HG03025 (cell line): ENCODE measurements around the gene EGF.
A peak's percentile ranks its signal among the peaks of the same experiment; 100 is the strongest.
"Not testable (repeated sequence)": the region's sequence is repeated elsewhere in the genome, so short reads cannot be mapped to it uniquely, and the experiment has no call there.

Experiments used
- ATAC-seq: cut with Tn5 transposase; IDR thresholded peaks from one replicate; pipeline ENCODE4 v1.9.1; 2021; ENCODE audit warnings: mild to moderate bottlenecking, moderate library complexity; ENCODE audit not compliant: unreplicated experiment, low FRiP score

The EGF gene

GRCh38 chr4:109913596-109914241, 1.0 kb downstream of the EGF start:
- ATAC-seq, result no peak

DNA sequence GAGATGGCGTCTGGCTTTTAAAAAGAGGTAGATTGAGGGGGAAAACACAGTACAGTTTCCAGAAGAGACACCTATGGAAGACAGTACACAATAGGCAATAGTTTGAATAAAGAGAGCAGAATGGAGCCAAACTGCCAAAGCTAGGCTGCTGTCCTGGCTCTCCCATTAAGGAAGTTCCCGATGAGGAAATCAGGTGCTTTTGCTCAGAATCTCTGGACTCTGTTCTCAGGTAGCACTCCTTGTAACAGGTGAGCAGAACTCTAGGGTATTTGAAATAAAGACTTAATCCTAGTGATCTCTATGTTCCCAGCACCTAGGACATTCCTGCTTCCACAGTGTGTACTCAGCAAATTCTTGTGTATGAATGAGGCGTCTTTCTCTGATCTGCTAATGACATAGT, 1.6 kb downstream of the EGF start:
- no peak for ATAC-seq

DNA sequence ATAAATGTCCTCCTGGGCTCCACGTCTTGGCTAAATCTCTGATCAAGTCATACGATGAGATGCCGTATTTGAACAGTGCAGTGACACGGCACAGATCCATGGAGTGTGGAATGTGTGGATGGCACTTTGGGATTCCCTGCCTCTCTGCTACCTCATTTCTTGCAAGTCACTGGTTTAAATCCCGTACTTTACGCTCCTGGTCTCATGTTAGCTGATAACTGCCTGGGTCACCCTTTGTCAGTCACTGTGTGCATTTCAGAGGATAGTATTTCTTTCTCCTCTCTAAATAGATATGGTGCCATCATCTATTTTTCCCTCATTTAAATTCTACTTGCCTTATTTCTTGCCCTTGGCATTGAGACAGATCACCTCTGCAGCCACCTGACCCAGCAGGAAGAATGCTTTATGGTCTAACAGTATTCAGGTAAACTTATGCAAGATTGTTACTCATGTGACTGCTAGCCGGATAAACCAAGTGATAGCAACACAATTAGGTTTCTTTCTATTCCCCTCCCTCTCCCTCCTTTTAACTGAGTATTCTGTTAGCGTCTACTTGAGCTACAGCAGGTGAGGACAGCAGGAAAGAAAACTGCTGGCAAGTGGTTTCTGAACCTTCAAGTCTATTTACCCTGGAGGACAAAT, 2.8 kb downstream of the EGF start:
- no peak for ATAC-seq

DNA sequence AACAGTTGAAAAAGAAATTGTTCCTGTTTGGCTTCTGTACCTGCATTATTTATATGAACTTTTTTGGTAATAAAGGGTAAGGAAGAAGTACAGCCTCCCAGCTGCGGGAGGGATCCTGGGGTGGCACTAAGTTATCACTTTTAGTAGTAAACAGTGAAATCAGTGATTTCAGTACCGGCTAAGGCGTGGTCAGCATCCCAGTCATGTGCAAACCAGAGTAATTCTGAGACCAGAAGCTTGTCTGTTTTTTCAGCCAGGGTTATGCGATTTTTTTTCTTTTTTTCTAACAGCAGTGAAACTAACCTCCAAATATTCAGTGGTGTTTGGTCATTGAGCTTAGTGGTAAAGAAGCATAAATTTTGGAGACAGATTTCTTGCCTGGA, 3.3 kb downstream of the EGF start:
- ATAC-seq, result peak; percentile 46

GRCh38 chr4:109921384-109921808, 8.7 kb downstream of the EGF start:
- ATAC-seq, result no peak

DNA sequence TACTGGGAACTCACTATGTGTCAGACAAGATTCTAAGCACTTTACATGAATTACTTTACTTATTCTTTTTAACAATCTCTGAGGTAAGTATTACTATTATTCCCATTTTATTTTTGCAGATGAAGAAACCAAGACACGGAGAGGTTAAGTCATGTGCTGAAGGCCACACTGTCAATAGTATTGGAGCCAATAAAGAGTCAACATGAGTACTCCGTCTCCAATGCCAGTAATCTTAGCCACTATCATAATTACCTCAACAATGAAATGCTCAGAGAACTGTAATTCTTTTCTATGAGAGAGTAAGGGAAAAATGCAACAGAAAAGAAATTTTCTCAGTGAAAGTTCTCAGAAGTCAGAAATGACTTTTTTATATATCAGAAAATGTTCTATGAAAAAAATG, 12.7 kb downstream of the EGF start:
- no peak for ATAC-seq

DNA sequence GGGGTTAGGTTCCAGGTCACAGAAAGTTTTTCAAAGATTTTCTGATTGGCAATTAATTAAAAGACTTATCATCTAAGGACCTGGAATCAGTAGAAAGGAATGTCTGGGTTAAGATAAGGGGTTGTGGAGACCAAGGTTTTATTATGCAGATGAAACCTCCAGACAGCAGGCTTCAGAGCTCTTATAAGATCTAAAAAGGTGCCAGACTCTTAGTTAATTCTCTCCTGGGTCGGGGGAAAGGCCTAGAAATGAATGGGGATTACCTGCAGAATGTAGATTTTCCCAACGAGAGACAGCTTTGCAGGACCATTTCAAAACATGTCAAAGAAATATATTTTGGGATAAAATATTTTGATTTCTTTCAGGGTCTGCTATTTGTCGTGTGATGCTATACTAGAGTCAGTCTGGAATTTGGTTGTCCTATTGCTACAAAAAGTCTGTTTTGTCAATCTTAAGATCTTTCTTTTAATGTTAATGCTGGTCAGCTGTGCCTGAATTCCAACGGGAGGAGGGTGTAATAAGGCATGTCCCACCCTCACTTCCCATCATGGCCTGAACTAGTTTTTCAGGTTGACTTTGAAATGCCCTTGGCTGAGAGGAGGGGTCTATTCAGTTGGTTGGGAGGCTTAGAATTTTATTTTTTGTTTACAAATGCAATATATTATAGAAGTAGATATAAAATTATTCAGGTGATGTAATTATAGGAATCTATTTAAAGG, 15.8 kb downstream of the EGF start:
- ATAC-seq, result no peak

GRCh38 chr4:109930464-109930863, 17.8 kb downstream of the EGF start:
- ATAC-seq, result no peak

DNA sequence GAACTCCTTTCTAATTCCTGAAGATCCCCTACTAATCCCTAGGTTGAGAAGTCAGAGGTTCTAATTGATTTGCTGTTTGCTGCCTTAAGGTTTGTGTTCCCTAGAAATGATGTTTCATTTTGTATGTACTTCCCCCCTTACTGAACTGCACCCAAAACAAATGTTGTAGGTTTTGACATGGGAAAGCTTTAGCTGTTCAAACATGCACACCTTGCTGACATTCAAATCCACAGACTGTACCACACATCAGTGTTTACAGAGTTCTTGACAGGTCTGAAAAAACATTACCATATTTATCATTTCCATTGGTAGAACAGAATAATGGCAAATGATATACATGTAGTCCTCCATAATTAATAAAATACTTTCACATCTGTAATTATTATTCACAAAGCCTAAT, 18.2 kb downstream of the EGF start:
- ATAC-seq, result no peak

GRCh38 chr4:109931318-109931717, 18.6 kb downstream of the EGF start:
- ATAC-seq, result no peak

DNA sequence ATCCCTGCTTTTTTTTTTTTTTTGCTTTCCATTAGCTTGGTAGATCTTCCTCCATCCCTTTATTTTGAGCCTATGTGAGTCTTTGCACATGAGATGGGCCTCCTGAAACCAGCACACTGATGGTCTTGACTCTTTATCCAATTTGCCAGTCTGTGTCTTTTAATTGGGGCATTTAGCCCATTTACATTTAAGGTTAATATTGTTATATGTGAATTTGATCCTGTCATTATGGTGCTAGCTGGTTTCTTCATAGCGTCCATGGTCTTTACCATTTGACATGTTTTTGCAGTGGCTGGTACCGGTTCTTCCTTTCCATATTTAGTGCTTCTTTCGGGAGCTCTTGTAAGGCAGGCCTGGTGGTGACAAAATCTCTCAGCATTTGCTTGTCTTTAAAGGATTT, 24.7 kb downstream of the EGF start:
- ATAC-seq, result not testable (repeated sequence)

DNA sequence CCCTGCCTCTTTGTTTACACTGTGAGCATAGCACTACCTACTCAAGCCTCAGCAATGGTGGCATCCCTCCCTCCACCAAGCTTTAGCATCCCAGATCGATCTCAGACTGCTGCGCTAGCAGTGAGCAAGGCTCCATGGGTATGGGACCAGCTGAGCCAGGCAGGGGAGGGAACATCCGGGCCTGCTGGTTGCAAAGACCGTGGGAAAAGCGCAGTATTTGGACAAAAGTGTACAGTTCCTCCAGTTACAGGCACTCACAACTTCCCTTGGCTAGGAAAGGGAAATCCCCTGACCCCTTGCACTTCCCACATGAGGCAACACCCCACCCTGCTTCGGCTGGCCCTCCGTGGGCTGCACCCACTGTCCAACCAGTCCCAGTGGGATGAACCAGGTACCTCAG, 26.5 kb downstream of the EGF start:
- ATAC-seq, result no peak

GRCh38 chr4:109942292-109942926, 29.7 kb downstream of the EGF start:
- no peak for ATAC-seq

DNA sequence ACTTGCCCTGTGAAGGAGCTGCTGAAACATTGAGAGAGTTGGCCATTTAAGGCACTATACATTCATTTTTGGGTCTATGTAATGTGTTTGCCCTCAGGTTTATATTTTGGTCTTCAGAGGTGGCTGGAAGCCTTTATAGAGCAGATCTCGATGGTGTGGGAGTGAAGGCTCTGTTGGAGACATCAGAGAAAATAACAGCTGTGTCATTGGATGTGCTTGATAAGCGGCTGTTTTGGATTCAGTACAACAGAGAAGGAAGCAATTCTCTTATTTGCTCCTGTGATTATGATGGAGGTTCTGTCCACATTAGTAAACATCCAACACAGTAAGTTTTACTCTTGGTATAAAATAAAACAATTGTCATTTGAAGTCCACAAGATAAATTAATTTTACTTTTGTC, 31.1 kb downstream of the EGF start:
- no peak for ATAC-seq

- ATAC-seq, result no peak
Observed at GRCh38 chr4:109944591-109944990, 31.9 kb downstream of the EGF start.

DNA sequence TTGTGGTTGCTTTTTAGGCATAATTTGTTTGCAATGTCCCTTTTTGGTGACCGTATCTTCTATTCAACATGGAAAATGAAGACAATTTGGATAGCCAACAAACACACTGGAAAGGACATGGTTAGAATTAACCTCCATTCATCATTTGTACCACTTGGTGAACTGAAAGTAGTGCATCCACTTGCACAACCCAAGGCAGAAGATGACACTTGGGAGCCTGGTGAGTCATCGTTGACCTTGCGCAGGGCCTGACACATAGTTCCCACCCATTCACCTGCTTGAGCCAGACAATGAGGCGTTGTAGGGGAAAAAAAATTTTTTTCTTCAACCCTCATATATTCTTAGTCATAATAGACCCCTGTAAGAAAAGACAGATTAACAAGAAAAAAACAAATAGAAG, 32.4 kb downstream of the EGF start:
- no peak for ATAC-seq

DNA sequence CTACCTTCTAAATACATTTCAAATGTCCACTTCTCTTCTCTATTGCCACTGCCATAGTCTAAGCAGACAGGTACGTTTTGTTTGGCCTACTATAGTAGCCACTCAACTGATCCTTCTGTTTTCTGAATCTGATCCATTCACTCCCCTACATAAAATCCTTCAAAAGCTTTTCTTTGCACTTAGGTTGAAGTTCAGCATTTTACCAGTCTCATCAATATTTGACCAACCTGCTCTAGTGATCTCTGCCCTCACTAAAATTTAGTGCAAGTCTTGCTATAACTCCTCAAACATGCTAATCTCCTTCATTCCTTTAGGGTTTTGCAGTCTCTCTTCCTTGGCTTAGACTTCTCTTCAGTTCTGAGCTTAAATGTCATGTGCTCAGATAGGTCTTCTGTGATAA, 33.4 kb downstream of the EGF start:
- no peak for ATAC-seq

GRCh38 chr4:109947457-109947856, 34.8 kb downstream of the EGF start:
- no peak for ATAC-seq

DNA sequence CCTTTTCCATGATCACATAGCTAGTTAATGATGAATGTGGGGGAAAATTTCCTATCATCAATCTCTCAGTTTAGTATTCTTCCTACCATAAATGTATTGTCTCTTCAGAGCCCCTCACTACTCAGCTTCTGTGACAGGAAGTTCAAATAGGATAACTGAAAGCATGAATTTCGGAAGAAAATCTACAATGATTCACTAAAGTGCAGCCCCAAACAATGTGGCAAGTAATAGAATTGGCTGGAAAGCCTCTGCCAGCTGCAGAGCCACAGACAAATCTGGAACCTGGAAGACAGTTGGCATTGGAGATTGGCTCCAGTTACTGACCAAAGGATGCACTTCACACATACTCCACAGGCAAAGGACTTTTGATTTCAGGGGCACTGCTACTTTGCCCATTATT, 35.2 kb downstream of the EGF start:
- no peak for ATAC-seq

- ATAC-seq, result not testable (repeated sequence)
Observed at GRCh38 chr4:109949099-109949718, 36.5 kb downstream of the EGF start.

GRCh38 chr4:109952612-109953011, 39.9 kb downstream of the EGF start:
- no peak for ATAC-seq
